GM21723 (cell line): ENCODE data around the gene HOPX.
"Not testable (repeated sequence)": the region's sequence is repeated elsewhere in the genome, so short reads cannot be mapped to it uniquely, and the experiment has no call there.

ENCODE experiments used
- ATAC-seq: cut with Tn5 transposase; IDR thresholded peaks from one replicate; pipeline ENCODE4 v1.9.1; 2021; ENCODE audit warnings: mild to moderate bottlenecking, moderate library complexity; ENCODE audit not compliant: unreplicated experiment

The HOPX gene

GRCh38 chr4:56655627-56656345 lies 25.3 kb downstream of the HOPX start:
- peak; percentile 37 for ATAC-seq

- ATAC-seq = no peak
Measured at GRCh38 chr4:56655209-56655626, 25.9 kb downstream of the HOPX start.

GRCh38 chr4:56654238-56654632 lies 26.9 kb downstream of the HOPX start:
- no peak for ATAC-seq

- ATAC-seq = no peak
Measured at GRCh38 chr4:56653461-56654237, 27.4 kb downstream of the HOPX start.

GRCh38 chr4:56652196-56652595 lies 28.9 kb downstream of the HOPX start:
- ATAC-seq = no peak

- no peak for ATAC-seq
Measured at GRCh38 chr4:56651056-56651350, 30.1 kb downstream of the HOPX start.

GRCh38 chr4:56650262-56651055 lies 30.6 kb downstream of the HOPX start:
- no peak for ATAC-seq

GRCh38 chr4:56649445-56650261 lies 31.4 kb downstream of the HOPX start:
- no peak for ATAC-seq

- ATAC-seq = no peak
Measured at GRCh38 chr4:56648824-56649151, 32.3 kb downstream of the HOPX start.

GRCh38 chr4:56648021-56648823 lies 32.9 kb downstream of the HOPX start:
- no peak for ATAC-seq

- no peak for ATAC-seq
Measured at GRCh38 chr4:56646341-56646740, 34.8 kb downstream of the HOPX start.

- no peak for ATAC-seq
Measured at GRCh38 chr4:56643596-56643995, 37.5 kb downstream of the HOPX start.

- no peak for ATAC-seq
Measured at GRCh38 chr4:56641494-56642051, 39.5 kb downstream of the HOPX start.

- ATAC-seq = no peak
Measured at GRCh38 chr4:56640621-56641493, 40.2 kb downstream of the HOPX start.

- ATAC-seq = no peak
Measured at GRCh38 chr4:56637791-56638190, 43.3 kb downstream of the HOPX start.

- no peak for ATAC-seq
Measured at GRCh38 chr4:56637154-56637553, 43.9 kb downstream of the HOPX start.

- not testable (repeated sequence) for ATAC-seq
Measured at GRCh38 chr4:56634954-56635353, 46.1 kb downstream of the HOPX start.

- no peak for ATAC-seq
Measured at GRCh38 chr4:56633486-56633885, 47.6 kb downstream of the HOPX start.
